GM12864 (cell line): ENCODE results near the gene CDC73.

Experiments used
- DNase-seq: peaks from one replicate; pipeline ENCODE4 v3.0.0-alpha.2; 2011; ENCODE audit warnings: low read depth
- H3K4me3 ChIP-seq: 2 replicates; pipeline ENCODE4 v1.5.1; 2011; ENCODE audit warnings: mild to moderate bottlenecking, low read depth, low read length, control low read depth
- CTCF ChIP-seq: IDR thresholded peaks from 2 replicates; pipeline ENCODE4 v1.5.1; 2011; ENCODE audit warnings: low read depth, mild to moderate bottlenecking, moderate library complexity, low read length, control low read depth, inconsistent platforms; ENCODE audit errors: missing control alignments

Gene CDC73

GRCh38 chr1:193123751-193124150, 1.9 kb downstream of the CDC73 start:
- peak overlapping the region; percentile 97 for H3K4me3 ChIP-seq
- DNase-seq = no peak
- no peak for TF ChIP-seq CTCF

- no peak for DNase-seq
- H3K4me3 ChIP-seq = no peak overlapping the region
- TF ChIP-seq CTCF = no peak
These were observed 3.5 kb downstream of the CDC73 start for GRCh38 chr1:193125369-193125768.

- no peak overlapping the region for H3K4me3 ChIP-seq
- no peak for DNase-seq
- no peak for TF ChIP-seq CTCF
These were observed 9.5 kb downstream of the CDC73 start for GRCh38 chr1:193131266-193131860.

- DNase-seq = no peak
- TF ChIP-seq CTCF = no peak
- H3K4me3 ChIP-seq = no peak overlapping the region
These were observed 18.4 kb downstream of the CDC73 start for GRCh38 chr1:193140254-193140653.

- H3K4me3 ChIP-seq = no peak overlapping the region
- DNase-seq = no peak
These were observed 20.0 kb downstream of the CDC73 start for GRCh38 chr1:193141804-193142203.

GRCh38 chr1:193142409-193142808, 20.6 kb downstream of the CDC73 start:
- no peak overlapping the region for H3K4me3 ChIP-seq
- no peak for TF ChIP-seq CTCF
- DNase-seq = no peak

More at GRCh38 chr1:193141804-193142203, 20.0 kb downstream of the CDC73 start:
- TF ChIP-seq CTCF = no peak

- TF ChIP-seq CTCF = peak; percentile 6
- DNase-seq = no peak
These were observed 21.5 kb downstream of the CDC73 start for GRCh38 chr1:193143285-193143684.

More at GRCh38 chr1:193143285-193143684, 21.5 kb downstream of the CDC73 start:
- no peak overlapping the region for H3K4me3 ChIP-seq
